SK-N-MC (cell line): Measurements from ENCODE around the gene PNPLA8.

Experiments used
- DNase-seq: peaks from one replicate; pipeline ENCODE4 v3.0.0-alpha.2; 2011; ENCODE audit warnings: low read depth, low spot score
- H3K27ac ChIP-seq: fragments of 200-600 bp; sonication (generic); 2 replicates; pipeline ENCODE4 v1.5.1; 2016; ENCODE audit warnings: mixed run types
- H3K36me3 ChIP-seq: fragments of 200-600 bp; sonication (generic); 2 replicates; pipeline ENCODE4 v1.6.1; 2017; ENCODE audit warnings: antibody characterized with exemption, low read length, mixed read lengths; ENCODE audit not compliant: insufficient read depth
- H3K4me3 ChIP-seq: fragments of 200-600 bp; sonication (generic); 2 replicates; pipeline ENCODE4 v1.5.1; 2016
- H3K9ac ChIP-seq: fragments of 200-600 bp; sonication (generic); 2 replicates; pipeline ENCODE4 v1.8.0; 2017; ENCODE audit warnings: mixed run types, mixed read lengths; ENCODE audit not compliant: insufficient read length
- H3K9me3 ChIP-seq: fragments of 200-600 bp; sonication (generic); 2 replicates; pipeline ENCODE4 v1.6.1; 2017; ENCODE audit warnings: low read depth, mild to moderate bottlenecking, antibody characterized with exemption, low read length, moderate library complexity, mixed read lengths
- EZH2 ChIP-seq: fragments of 200-600 bp; sonication (generic); IDR thresholded peaks from one replicate; pipeline ENCODE4 v1.6.1; 2017; ENCODE audit warnings: antibody characterized with exemption
- FOXP2 ChIP-seq: optimal IDR thresholded peaks from 2 replicates; pipeline ENCODE3; 2011; ENCODE audit warnings: mild to moderate bottlenecking, moderate library complexity; ENCODE audit not compliant: insufficient read depth; ENCODE audit errors: extremely low read length, control extremely low read depth
- POLR2AphosphoS5 ChIP-seq: IDR thresholded peaks from 2 replicates; pipeline ENCODE4 v1.6.1; 2012; ENCODE audit warnings: mild to moderate bottlenecking, low read depth, low read length, borderline replicate concordance

PNPLA8 gene, protein sequence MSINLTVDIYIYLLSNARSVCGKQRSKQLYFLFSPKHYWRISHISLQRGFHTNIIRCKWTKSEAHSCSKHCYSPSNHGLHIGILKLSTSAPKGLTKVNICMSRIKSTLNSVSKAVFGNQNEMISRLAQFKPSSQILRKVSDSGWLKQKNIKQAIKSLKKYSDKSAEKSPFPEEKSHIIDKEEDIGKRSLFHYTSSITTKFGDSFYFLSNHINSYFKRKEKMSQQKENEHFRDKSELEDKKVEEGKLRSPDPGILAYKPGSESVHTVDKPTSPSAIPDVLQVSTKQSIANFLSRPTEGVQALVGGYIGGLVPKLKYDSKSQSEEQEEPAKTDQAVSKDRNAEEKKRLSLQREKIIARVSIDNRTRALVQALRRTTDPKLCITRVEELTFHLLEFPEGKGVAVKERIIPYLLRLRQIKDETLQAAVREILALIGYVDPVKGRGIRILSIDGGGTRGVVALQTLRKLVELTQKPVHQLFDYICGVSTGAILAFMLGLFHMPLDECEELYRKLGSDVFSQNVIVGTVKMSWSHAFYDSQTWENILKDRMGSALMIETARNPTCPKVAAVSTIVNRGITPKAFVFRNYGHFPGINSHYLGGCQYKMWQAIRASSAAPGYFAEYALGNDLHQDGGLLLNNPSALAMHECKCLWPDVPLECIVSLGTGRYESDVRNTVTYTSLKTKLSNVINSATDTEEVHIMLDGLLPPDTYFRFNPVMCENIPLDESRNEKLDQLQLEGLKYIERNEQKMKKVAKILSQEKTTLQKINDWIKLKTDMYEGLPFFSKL

GRCh38 chr7:108525985-108526767 is at the start of gene PNPLA8:
PNPLA8 (minus strand) TSS chr7:108526135; CDS start chr7:108515491, 10,644 bp downstream.
- TF ChIP-seq POLR2AphosphoS5 (peak; percentile 83), FOXP2 (peak; percentile 94), EZH2 (no peak)
- DNase-seq: peak; percentile 94
- peak within 1 kb of the TSS; percentile 92 for H3K9ac ChIP-seq
- peak within 1 kb of the TSS; percentile 94 for H3K27ac ChIP-seq
- no peaks in the 10 kb centered on the region for H3K9me3 ChIP-seq
- peak within 1 kb of the TSS; percentile 87 for H3K4me3 ChIP-seq
- peaks cover 2% of the 10 kb centered on the region; the same call in 1 of the 2 replicates for H3K36me3 ChIP-seq

DNA sequence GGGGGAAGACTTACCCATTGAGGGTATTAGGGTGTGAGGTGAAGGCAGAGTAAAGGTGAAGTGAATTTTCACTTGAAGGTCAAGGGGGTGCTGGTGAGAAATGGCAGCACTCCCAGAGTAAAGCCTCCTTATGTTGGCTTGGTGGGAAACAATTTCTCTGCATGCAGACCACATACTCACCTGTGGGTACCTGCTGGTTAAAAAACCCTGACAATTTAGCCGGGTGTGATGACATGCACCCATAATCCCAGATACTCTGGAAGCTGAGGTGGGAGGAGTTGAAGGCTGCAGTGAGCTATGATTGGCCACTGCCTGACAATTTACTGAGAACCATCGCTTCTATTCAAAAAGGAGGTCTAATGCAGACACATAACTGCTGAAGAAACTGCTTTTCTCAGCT is 49.2 kb upstream of the PNPLA8 start:
- no peak overlapping the region for H3K9ac ChIP-seq
- H3K36me3 ChIP-seq: peaks cover 18% of the 10 kb centered on the region
- no peak overlapping the region for H3K27ac ChIP-seq
- H3K9me3 ChIP-seq: no peaks in the 10 kb centered on the region
- TF ChIP-seq EZH2 (no peak), POLR2AphosphoS5 (no peak), FOXP2 (no peak)
- no peak overlapping the region for H3K4me3 ChIP-seq
- no peak for DNase-seq

GRCh38 chr7:108572480-108572879 is 46.5 kb upstream of the PNPLA8 start:
- Histone ChIP-seq H3K4me3 (no peak overlapping the region), H3K27ac (no peak overlapping the region), H3K36me3 (peaks cover 25% of the 10 kb centered on the region), H3K9ac (no peak overlapping the region), H3K9me3 (no peaks in the 10 kb centered on the region)
- DNase-seq: no peak
- TF ChIP-seq FOXP2: no peak
- no peak for TF ChIP-seq EZH2
- no peak for TF ChIP-seq POLR2AphosphoS5

GRCh38 chr7:108570146-108570755 is 44.3 kb upstream of the PNPLA8 start:
- no peak for TF ChIP-seq FOXP2
- TF ChIP-seq EZH2: no peak
- no peak for TF ChIP-seq POLR2AphosphoS5
- peak overlapping the region; percentile 90 for H3K4me3 ChIP-seq
- H3K27ac ChIP-seq: peak overlapping the region; percentile 56
- H3K9me3 ChIP-seq: no peaks in the 10 kb centered on the region
- peak overlapping the region; percentile 90 for H3K9ac ChIP-seq
- peaks cover 44% of the 10 kb centered on the region for H3K36me3 ChIP-seq
- DNase-seq: no peak

DNA sequence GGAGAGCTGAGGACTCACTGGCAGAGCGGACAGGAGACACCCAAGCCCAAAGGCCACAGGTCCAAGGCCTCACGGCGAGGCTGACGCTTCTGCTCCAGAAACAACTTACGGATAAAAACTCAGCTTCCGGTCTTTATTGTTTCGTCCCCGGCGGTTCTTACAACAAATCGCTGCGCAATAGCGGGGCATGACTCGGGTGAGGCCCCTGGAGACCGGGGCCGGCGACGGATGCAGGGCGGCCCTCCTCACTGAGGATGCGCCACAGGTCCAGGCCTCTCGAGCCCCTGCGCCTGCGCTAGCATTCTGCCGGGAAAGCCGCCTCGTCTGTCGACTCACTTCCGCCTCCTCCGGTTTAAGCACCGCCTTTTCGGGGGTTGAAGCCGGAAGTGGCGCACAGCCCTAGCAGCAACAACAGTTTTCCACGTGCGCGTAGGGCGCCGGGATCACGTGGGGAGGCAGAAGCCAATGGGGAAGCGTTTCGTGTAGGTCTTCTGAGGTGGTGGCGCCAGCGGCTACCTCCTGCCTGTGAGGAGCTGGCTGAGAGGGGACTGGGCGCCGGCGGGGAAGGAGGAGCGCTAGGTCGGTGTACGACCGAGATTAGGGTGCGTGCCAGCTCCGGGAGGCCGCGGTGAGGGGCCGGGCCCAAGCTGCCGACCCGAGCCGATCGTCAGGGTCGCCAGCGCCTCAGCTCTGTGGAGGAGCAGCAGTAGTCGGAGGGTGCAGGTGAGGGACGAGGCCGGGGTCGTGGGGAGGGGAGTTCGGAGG is 43.6 kb upstream of the PNPLA8 start, which contains the start of the genes DNAJB9 and THAP5:
DNAJB9 (plus strand) TSS at position 494 of the 765 bp plus-strand sequence. CDS start 1,853 bp downstream, outside the sequence.
THAP5 (minus strand) TSS at position 326 of the 765 bp plus-strand sequence; CDS start at position 189, 137 bp downstream.
- H3K9me3 ChIP-seq: no peaks in the 10 kb centered on the region
- DNase-seq: peak; percentile 93
- peaks cover 51% of the 10 kb centered on the region for H3K36me3 ChIP-seq
- peak within 1 kb of the TSS; percentile 90 for H3K4me3 ChIP-seq
- H3K27ac ChIP-seq: peak within 1 kb of the TSS; percentile 85
- TF ChIP-seq POLR2AphosphoS5: peak; percentile 94
- TF ChIP-seq EZH2: no peak
- TF ChIP-seq FOXP2: peak; percentile 92
- H3K9ac ChIP-seq: peak within 1 kb of the TSS; percentile 96

GRCh38 chr7:108568801-108569380 is 43.0 kb upstream of the PNPLA8 start:
- H3K36me3 ChIP-seq: peaks cover 57% of the 10 kb centered on the region
- peak overlapping the region; percentile 96 for H3K9ac ChIP-seq
- H3K9me3 ChIP-seq: no peaks in the 10 kb centered on the region
- TF ChIP-seq EZH2 (no peak), POLR2AphosphoS5 (no peak), FOXP2 (no peak)
- DNase-seq: no peak
- H3K4me3 ChIP-seq: peak overlapping the region; percentile 90
- H3K27ac ChIP-seq: peak overlapping the region; percentile 85
